C4-2B (cell line): ENCODE measurements around the gene CPNE6.

Experiments
- ZFX ChIP-seq: fragments of 450-650 bp; IDR thresholded peaks from 2 replicates; pipeline ENCODE4 v1.6.1; 2017
- TF ChIP-seq, protein P1 (sequence below): fragments of 450-650 bp; conservative IDR thresholded peaks from 2 replicates; pipeline ENCODE4 v1.5.1; 2017; ENCODE audit warnings: mild to moderate bottlenecking

DNA sequence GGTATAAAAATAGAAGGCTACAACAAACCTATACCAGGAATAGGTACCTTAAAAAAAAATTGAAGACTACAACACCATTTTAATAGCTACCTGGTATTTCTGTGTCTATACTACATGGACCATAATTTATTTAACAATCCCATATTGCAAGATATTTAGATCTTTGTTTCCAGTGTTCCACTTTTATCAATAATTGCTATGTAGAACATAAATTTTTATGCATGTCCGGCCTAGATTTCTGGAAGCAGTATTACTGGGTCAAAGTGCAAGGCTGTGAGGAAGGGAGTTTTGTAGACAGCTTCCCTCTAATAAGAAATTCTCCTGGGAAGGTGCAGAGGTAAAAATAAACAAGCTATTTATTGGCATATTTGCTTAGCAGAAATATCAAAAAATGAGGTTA lies 39.2 kb downstream of the CPNE6 start:
- TF ChIP-seq, protein P1, sequence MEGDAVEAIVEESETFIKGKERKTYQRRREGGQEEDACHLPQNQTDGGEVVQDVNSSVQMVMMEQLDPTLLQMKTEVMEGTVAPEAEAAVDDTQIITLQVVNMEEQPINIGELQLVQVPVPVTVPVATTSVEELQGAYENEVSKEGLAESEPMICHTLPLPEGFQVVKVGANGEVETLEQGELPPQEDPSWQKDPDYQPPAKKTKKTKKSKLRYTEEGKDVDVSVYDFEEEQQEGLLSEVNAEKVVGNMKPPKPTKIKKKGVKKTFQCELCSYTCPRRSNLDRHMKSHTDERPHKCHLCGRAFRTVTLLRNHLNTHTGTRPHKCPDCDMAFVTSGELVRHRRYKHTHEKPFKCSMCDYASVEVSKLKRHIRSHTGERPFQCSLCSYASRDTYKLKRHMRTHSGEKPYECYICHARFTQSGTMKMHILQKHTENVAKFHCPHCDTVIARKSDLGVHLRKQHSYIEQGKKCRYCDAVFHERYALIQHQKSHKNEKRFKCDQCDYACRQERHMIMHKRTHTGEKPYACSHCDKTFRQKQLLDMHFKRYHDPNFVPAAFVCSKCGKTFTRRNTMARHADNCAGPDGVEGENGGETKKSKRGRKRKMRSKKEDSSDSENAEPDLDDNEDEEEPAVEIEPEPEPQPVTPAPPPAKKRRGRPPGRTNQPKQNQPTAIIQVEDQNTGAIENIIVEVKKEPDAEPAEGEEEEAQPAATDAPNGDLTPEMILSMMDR: no peak
- TF ChIP-seq ZFX: no peak
